ENCODE measurements around the gene MSRB3. TPM values are rescaled to one million over a fixed set of nuclear protein-coding genes. Genes with fewer than 3 reads are reported as not detected.

The MSRB3 gene
- total RNA-seq, 4 donors from 2014 or later = 12.0 to 29.2 (median 18.5) TPM

- Histone ChIP-seq H3K9me3 (no peaks in the 10 kb centered on the region), H3K36me3 (no peaks in the 10 kb centered on the region), H3K27me3 (no peaks in the 10 kb centered on the region), H3K4me1 (peaks cover 0 to 11% of the 10 kb centered on the region in 2 donors), H3K27ac (no peak overlapping the region), H3K4me3 (replicated peaks in 1 of 3) (no peak overlapping the region)
- WGBS, 2 donors = 93 to 96% methylated on average over 3 of the region's 3 CpGs
- no peak for DNase-seq
- intact Hi-C loops (cut with DNase I) = no loop called here
- TF ChIP-seq CTCF (IDR thresholded peaks at IDR 0.05) = no peak
- TF ChIP-seq POLR2A (IDR thresholded peaks at IDR 0.05) = no peak
These were observed 46.1 kb downstream of the MSRB3 start for GRCh38 chr12:65324551-65324950.

- no peak for TF ChIP-seq POLR2A (IDR thresholded peaks at IDR 0.05)
- TF ChIP-seq CTCF (IDR thresholded peaks at IDR 0.05) = no peak
- H3K27me3 ChIP-seq = no peaks in the 10 kb centered on the region
- no peaks in the 10 kb centered on the region for H3K36me3 ChIP-seq
- intact Hi-C loops (cut with DNase I) = no loop called here
- H3K4me3 ChIP-seq (replicated peaks in 1 of 3) = no peak overlapping the region
- no peaks in the 10 kb centered on the region for H3K9me3 ChIP-seq
- no peak overlapping the region for H3K27ac ChIP-seq
- peaks cover 0 to 11% of the 10 kb centered on the region in 2 donors for H3K4me1 ChIP-seq
- DNase-seq = no peak
- WGBS, 2 donors = 81 to 85% methylated on average over 5 of the region's 5 CpGs
These were observed 46.7 kb downstream of the MSRB3 start for GRCh38 chr12:65325183-65325582.

DNA sequence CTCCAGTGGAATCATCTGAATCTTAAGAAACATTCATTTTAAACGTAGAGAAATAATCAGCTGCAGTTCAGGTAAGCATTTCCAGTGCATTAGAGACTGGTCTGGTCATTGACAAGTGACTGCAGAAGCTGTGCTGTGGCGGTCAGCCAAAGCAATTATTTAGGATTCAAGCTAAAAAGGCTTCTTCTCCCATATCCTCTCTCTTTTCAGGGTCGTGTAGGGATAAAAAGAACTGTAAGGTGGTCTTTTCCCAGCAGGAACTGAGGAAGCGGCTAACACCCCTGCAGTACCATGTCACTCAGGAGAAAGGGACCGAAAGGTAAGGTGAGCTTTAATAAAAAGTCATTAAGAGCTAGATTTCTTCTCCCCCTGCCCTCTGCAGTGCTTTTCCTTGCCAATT, 48.1 kb downstream of the MSRB3 start:
- intact Hi-C loops (cut with DNase I) = no loop called here
- TF ChIP-seq CTCF (IDR thresholded peaks at IDR 0.05) = no peak
- TF ChIP-seq POLR2A (IDR thresholded peaks at IDR 0.05) = no peak
- H3K27me3 ChIP-seq = no peaks in the 10 kb centered on the region
- no peak overlapping the region for H3K27ac ChIP-seq
- H3K4me3 ChIP-seq (replicated peaks in 1 of 3) = no peak overlapping the region
- peaks cover 0 to 11% of the 10 kb centered on the region in 2 donors for H3K4me1 ChIP-seq
- no peaks in the 10 kb centered on the region for H3K36me3 ChIP-seq
- 75% methylated on average over 5 of the region's 5 CpGs for WGBS, 2 donors
- no peak for DNase-seq
- H3K9me3 ChIP-seq = no peaks in the 10 kb centered on the region

- peak in 1 of 2 donors; percentile 5 for DNase-seq
- WGBS, 2 donors = 57 to 59% methylated on average over 10 of the region's 10 CpGs
- Histone ChIP-seq H3K9me3 (no peaks in the 10 kb centered on the region), H3K4me1 (peaks cover 0 to 11% of the 10 kb centered on the region in 2 donors), H3K27ac (no peak overlapping the region), H3K36me3 (no peaks in the 10 kb centered on the region), H3K4me3 (replicated peaks in 1 of 3) (no peak overlapping the region), H3K27me3 (no peaks in the 10 kb centered on the region)
- intact Hi-C loops (cut with DNase I) = no loop called here
- TF ChIP-seq POLR2A (IDR thresholded peaks at IDR 0.05) (no peak), CTCF (IDR thresholded peaks at IDR 0.05) (no peak)
These were observed 49.0 kb downstream of the MSRB3 start for GRCh38 chr12:65327207-65328076.

GRCh38 chr12:65329721-65330120, 51.2 kb downstream of the MSRB3 start:
- TF ChIP-seq POLR2A (IDR thresholded peaks at IDR 0.05) (no peak), CTCF (IDR thresholded peaks at IDR 0.05) (no peak)
- no peaks in the 10 kb centered on the region for H3K36me3 ChIP-seq
- DNase-seq = no peak
- whole genome bisulfite sequencing, 2 donors = 87 to 89% methylated on average over 3 of the region's 3 CpGs
- no peak overlapping the region for H3K4me3 ChIP-seq (replicated peaks in 1 of 3)
- intact Hi-C loops (cut with DNase I) = no loop called here
- no peak overlapping the region for H3K27ac ChIP-seq
- H3K9me3 ChIP-seq = no peaks in the 10 kb centered on the region
- no peaks in the 10 kb centered on the region for H3K27me3 ChIP-seq
- H3K4me1 ChIP-seq = peaks cover 0 to 11% of the 10 kb centered on the region in 2 donors

Data from thyroid gland (tissue), 4 donors.